HepG2 (cell line): ENCODE results near the gene MFRP.

Experiments
- ATF2 ChIP-seq: sonication (generic); formaldehyde crosslinking; IDR thresholded peaks from 2 replicates; pipeline ENCODE4 v1.4.0; 2020; ENCODE audit warnings: missing genetic modification reagents
- CTCF ChIP-seq: sonication (generic); formaldehyde crosslinking; IDR thresholded peaks from 2 replicates; pipeline ENCODE4 v1.5.0; 2020; ENCODE audit warnings: mild to moderate bottlenecking, missing genetic modification reagents, moderate library complexity
- EP300 ChIP-seq, 3 experiments: sonication (generic) in 1 of 3; formaldehyde crosslinking in 1 of 3; IDR thresholded peaks; 2 replicates each; pipeline versions ENCODE4 v1.5.1 to v1.6.1; 2011 to 2020; ENCODE audit warnings: low read depth in 2 of 3, low read length in 2 of 3, borderline replicate concordance in 1 of 3, improper control_type of control experiment in 1 of 3, mild to moderate bottlenecking in 1 of 3, missing genetic modification reagents in 1 of 3, moderate library complexity in 1 of 3
- NR1H2 ChIP-seq: sonication (generic); formaldehyde crosslinking; IDR thresholded peaks from 2 replicates; pipeline ENCODE4 v1.8.1; 2022; ENCODE audit warnings: low read depth, missing genetic modification reagents, borderline replicate concordance
- NR2F1 ChIP-seq, 2 experiments: fragments of 450-650 bp in 1 of 2; formaldehyde crosslinking in 1 of 2; IDR thresholded peaks; 2 replicates each; pipeline versions ENCODE4 v1.5.0 to v1.6.1; 2016 to 2020; ENCODE audit warnings: mild to moderate bottlenecking in 1 of 2, missing compliant biosample characterization in 1 of 2, missing genetic modification reagents in 1 of 2, moderate library complexity in 1 of 2
- POLR2A ChIP-seq, 2 experiments: IDR thresholded peaks; 2 replicates each; pipeline ENCODE4 v1.6.1; 2011; ENCODE audit warnings: low read depth in 2 of 2, low read length in 2 of 2, mild to moderate bottlenecking in 1 of 2, moderate library complexity in 1 of 2; ENCODE audit not compliant: insufficient read depth in 1 of 2
- RAD21 ChIP-seq: fragments of 450-650 bp; formaldehyde crosslinking; IDR thresholded peaks from 2 replicates; pipeline ENCODE4 v1.5.0; 2020; ENCODE audit warnings: mild to moderate bottlenecking
- RERE ChIP-seq: IDR thresholded peaks from 2 replicates; pipeline ENCODE4 v1.6.1; 2016; ENCODE audit warnings: low read depth, missing genetic modification reagents, missing compliant biosample characterization
- ZBTB8A ChIP-seq: sonication (generic); formaldehyde crosslinking; IDR thresholded peaks from 2 replicates; pipeline ENCODE4 v1.4.0; 2020; ENCODE audit warnings: mild to moderate bottlenecking, low read depth, missing genetic modification reagents, borderline replicate concordance

GRCh38 chr11:119341222-119342022 lies 5.1 kb downstream of the MFRP start:
- no peak for TF ChIP-seq NR2F1 (CRISPR knock-in tag; IDR thresholded peaks at IDR 0.05)
- TF ChIP-seq NR1H2 (CRISPR knock-in tag): no peak
- no peak; the same call in 1 of the 2 replicates for TF ChIP-seq CTCF (CRISPR knock-in tag)
- TF ChIP-seq EP300 (IDR thresholded peaks at IDR 0.05; ENCODE audit: low read depth in 2 of 2, low read length in 2 of 2): no peak
- no peak for TF ChIP-seq EP300 (CRISPR knock-in tag; IDR thresholded peaks at IDR 0.05; ENCODE audit: borderline replicate concordance)
- TF ChIP-seq POLR2A (IDR thresholded peaks at IDR 0.05; ENCODE audit: insufficient read depth in 1 of 2, low read depth in 2 of 2, low read length in 2 of 2): no peak
- TF ChIP-seq RERE: no peak
- no peak for TF ChIP-seq ZBTB8A (CRISPR knock-in tag)
- no peak for TF ChIP-seq ATF2 (CRISPR knock-in tag)
- TF ChIP-seq RAD21 (CRISPR knock-in tag): no peak
